Amygdala (tissue), 56 donors: Measurements from ENCODE around the gene ZNF217.
"Not testable (repeated sequence)": the region's sequence is repeated elsewhere in the genome, so short reads cannot be mapped to it uniquely, and the experiment has no call there.

Experiments used
- DNase-seq, 56 donors: peaks; one replicate each; lab custom pipeline; 2025; lab: John Stamatoyannopoulos, UW

The ZNF217 gene

DNA sequence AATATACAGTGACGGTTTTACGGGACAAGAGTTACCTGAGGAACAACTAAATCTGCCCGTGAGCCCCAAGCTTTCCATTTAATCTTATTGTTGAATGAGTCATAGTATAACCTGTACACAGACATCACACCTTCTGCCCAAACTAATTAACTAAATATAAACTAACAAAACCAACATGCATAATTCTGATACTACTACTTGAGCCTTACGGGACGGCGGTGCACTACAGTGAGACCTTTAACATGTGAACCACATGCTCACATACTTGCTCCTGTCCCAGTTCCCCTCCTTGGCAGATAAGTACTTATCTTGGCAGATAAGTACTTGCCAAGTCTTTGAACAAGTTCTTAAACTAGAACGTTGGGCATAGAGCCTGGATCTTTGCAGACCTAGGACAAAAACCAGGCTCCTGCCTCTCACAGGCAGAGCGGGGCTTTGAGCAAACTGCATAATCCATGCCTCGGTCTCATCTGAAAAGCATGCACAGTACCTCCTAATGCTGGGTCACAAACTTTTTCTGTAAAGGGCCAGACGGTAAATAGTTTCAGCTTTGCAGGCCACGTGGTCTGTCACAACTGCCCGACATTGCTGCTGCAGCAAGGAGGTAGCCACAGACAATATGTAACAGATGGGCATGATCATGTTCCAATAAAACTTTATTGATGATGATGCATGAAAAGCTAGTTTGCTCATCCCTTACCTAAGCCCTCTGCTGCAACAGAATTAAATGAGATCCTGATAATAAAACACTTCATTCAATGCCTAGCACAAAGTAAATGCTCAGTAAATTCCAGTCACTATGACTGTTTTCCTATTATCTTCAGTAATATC is 23.0 kb downstream of the ZNF217 start:
- DNase-seq, result no peak

DNA sequence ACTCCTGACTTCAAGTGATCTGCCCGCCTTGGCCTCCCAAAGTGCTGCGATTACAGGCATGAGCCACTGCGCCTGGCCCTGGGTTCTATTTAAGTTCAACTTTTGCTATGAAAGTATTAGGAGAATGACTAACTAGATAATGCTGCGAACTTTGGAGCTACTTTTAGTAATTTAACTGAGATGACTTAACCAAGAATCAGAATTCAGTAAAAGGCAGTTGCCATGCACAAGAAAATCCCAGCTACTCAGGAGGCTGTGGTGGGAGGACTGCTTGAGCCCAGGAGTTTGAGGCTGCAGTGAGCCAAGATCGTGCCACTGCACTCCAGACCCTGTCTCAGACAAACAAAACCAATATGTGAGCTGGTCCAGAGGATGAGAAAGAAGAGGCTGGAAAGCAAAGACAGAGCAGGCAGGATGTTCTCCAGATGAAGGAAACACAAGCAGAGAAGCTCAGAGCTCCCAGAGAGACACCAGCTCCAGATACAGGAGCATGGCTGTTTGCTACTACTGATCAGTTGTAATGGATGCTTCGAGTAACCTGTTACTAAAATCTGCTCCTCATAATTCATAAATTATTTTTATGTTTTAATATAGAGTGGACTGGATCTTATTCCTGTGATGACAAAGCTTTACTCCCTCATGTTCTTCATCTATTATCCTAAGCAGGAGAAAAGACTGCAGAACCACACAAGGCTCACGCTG is 23.9 kb downstream of the ZNF217 start:
- DNase-seq, result no peak

DNA sequence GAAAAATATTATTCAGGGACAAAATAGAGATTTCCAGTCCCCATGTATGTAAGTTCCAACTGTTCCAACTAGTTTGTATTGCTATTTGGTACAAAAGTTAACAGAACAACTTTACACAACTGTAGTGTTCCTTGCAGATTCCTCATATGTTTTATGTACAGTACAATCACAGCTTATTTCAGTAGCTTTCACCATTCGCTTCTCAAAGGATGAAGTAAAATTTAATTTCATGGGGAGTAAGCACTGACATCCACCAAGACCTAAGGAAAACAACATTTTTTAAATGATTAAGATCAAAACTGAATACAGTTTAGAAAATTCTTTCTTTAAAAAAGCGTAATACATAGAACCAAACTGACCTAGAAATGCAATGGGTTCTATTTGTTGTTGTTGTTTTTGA is 24.6 kb downstream of the ZNF217 start:
- no peak for DNase-seq

DNA sequence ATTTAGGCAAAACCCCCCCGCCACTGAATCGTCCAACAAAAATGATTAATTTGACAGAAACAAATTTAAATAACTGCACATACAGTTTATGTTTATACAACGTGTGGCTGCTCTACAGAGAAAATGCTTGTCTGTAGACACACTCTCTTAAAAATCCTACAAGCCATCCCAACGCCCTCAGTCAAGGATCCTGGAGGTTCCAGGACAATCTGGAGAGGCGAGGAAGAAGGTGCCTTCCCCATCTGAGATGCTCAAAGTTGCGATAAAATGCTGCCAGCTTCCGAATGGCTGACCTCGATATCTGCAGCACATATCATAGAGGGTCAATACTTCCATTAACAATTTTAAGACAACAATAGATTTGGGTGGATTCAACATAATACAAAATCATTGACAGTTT is 25.3 kb downstream of the ZNF217 start:
- DNase-seq, result no peak

DNA sequence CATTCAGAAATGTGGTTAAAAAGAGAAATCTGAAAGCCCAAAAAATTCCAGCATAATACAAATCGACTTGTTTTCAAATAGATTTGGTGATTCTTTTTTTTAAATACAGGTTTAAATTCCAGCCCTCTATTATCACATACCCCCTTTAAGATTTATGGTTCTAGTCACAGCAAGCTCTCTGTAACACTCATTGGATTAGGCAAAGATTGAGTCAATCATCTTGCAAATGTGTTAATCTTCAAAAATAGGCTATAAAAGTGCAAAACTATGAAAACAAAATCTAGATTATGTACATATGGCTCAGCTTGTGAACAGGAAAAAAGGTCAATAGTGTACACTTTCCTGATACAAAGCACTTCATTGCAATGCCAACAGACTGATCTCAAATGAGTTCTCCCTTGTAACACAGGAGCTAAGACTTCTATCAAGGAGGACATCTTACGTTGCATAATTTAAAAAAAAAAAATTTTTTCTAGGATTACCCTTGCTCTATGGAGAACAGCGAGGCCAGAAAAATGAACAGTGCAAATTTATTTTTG is 26.2 kb downstream of the ZNF217 start:
- DNase-seq, result no peak

DNA sequence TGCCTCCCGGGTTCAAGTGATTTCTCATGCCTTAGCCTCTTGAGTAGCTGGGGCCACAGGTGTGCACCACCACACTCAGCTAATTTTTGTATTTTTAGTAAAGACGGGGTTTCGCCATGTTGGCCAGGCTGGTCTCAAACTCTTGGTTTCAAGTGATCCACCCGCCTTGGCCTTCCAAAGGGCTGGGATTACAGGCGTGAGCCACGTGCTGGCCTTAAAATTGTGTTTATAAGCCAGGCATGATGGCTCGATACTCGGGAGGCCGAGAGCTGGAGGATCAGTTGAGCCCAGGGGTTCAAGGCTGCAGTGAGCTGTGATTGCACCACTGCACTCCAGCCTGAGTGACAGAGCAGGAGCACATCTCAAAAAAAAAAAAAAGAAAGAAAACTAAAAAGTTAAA is 27.0 kb downstream of the ZNF217 start:
- not testable (repeated sequence) for DNase-seq

DNA sequence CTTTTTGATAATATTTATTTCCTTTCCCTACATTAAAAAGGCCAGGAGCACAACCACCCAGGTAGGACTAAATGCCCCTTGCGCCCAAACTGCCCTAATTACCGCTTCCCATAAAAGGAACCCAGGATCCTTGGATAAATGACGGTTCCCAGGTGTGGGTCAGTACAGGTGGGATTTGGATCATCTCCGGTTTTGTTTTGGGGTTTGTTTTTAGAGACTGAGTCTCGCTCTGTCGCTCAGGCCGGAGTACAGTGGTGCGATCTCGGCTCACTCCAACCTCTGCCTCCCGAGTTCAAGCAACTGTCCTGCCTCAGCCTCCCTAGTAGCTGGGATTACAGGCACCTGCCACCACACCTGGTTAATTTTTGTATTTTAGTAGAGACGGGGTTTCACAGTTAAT is 28.4 kb downstream of the ZNF217 start:
- no peak for DNase-seq

DNA sequence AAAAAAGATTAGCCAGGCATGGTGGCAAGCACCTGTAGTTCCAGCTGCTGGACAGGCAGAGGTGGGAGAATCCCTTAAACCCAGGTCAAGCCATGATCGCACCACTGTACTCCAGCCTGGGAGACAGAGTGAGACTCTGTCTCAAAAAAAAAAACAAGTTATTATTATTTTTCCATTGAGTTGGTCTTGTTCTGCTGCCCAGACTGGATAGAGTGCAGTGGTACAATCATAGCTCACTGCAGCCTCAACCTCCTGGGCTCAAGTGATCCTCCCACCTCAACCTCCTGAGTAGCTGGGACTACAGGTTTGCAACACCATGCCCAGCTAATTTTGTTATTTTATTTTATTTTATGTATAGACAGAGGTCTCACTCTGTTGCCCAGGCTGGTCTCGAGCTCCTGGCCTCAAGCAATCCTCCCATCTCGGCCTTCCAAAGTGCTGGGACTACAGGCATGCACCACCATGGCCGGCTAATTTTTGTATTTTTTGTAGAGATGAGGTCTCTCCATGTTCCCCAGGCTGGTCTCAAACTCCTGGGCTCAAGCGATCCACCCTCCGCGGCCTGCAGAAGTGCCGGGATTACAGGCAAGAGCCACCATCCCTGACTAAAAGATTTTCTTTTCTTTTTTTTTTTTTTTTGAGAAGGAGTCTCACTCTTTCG is 31.4 kb downstream of the ZNF217 start:
- not testable (repeated sequence) for DNase-seq

DNA sequence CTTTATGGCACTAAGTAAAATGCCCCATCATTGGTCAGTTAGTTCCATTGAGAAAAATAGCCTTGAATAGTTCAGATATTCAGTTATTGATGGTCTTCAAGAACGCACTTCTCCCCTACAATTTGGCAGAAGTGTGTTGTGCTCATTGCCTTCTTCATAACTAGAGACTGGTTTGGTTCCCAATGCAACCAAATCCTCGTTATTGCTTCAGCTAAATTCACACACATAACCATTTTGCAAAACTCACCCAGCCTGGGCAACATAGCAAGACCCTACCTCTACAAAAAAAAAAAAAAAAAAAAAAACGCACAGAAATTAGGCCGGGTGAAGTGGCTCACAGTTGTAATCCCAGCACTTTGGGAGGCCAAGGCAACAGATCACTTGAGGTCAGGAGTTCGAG is 32.1 kb downstream of the ZNF217 start:
- no peak for DNase-seq

DNA sequence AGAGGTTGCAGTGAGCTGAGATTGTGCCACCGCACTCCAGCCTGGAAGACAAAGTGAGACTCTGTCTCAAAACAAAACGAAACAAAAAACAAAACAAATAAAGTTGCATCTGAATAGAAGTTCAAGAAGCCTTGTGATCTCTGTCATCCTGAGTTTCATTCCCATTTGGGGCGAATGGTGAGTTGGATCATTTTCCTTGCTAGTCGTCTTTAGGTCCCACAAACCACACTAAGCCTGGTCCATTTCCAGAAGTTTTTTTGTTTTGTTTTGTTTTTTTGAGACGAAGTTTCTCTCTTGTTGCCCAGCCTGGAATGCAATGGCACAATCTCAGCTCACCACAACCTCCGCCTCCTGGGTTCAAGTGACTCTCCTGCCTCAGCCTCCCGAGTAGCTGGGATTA is 33.8 kb downstream of the ZNF217 start:
- DNase-seq, result no peak

DNA sequence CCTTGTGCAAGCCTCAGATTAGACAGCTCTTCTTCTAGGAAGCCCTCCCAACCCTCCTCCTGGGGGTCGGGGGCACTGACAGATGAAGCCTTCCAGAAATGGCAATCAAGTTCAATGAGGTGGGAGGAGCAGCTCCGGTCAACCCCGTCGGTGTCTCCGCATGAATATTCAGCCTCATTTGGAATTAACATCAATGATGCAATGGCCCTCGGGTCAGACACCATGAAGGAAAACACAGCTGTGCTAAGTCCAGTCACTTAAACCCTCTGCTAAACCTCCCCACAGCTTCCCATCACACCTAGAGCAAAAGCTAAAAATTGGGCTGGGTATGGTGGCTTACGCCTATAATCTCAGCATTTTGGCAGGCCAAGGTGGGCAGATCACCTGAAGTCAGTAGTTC is 36.5 kb downstream of the ZNF217 start:
- DNase-seq, result no peak

DNA sequence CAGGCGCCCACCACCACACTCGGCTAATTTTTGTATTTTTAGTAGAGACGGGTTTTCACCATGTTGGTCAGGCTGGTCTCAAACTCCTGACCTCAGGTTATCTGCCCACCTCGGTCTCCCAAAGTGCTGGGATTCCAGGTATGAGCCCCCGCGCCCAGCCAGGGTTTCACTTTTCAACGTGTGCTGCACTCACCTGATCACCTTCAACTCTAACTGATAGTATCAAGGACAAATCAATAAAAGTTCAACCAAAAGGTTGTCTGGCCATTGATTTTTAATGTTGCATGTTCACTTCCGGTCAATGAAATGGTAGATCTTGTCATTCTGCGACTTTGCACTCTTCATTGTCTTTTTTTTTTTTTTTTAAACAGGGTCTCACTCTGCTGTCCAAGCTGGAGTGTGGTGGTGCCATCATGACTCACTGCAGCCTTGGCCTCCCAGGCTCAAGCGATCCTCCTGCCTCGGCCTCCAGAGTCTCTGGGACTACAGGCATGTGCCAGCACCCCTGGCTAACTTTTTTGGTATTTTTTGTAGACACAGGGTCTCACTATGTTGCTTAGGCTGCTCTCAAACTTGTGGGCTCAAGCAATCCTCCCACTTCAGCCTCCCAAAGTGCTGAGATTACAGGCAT is 37.3 kb downstream of the ZNF217 start:
- DNase-seq, result no peak

DNA sequence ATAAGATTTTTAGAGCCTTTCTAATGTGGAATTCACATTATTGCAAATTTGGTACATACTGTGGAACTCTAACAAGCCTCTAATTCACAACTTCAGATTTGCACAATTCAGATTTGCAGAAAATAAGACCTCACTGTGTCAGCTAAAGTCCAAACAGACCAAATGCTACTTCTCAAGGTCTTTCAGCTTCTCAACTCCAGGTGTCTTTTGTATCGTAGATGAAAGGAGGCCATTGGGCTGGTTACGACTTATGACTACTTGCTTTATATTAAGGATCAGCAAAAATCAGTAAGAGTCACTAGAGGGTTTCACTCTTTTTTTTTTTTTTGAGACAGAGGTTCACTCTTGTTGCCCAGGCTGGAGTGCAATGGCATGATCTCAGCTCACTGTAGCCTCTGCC is 37.8 kb downstream of the ZNF217 start:
- DNase-seq, result no peak

DNA sequence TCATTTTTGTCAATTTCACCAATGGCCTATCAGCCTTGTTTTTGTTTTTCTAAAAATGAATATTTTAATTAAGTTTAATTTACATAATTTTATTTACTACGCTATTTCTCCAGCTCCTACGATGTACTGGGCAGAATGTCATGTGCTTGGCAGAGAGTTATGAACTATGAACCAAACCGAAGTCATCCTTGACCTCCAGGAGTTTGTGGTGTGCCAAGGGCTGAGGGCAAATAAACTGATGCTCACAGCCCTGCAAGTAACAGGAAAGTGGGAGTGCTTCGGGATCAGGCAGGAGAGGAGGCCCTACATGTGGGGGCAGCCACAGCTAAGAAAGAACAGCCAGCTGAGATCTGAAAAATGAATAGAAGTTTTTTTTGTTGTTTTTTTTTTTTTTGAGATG is 38.6 kb downstream of the ZNF217 start:
- no peak for DNase-seq

DNA sequence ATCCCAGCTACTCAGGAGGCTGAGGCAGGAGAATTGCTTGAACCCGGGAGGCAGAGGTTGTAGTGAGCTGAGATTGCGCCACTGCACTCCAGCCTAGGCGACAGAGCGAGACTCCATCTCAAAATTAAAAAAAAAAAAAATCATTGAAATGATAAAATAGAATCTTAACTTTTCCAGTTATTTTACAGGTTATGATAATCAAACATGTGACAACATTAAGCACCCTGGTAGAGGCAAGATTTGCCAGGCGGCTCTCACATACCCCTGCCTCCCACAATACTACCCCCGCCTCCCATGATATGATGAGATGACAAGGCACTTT is 41.1 kb downstream of the ZNF217 start:
- DNase-seq, result not testable (repeated sequence)

DNA sequence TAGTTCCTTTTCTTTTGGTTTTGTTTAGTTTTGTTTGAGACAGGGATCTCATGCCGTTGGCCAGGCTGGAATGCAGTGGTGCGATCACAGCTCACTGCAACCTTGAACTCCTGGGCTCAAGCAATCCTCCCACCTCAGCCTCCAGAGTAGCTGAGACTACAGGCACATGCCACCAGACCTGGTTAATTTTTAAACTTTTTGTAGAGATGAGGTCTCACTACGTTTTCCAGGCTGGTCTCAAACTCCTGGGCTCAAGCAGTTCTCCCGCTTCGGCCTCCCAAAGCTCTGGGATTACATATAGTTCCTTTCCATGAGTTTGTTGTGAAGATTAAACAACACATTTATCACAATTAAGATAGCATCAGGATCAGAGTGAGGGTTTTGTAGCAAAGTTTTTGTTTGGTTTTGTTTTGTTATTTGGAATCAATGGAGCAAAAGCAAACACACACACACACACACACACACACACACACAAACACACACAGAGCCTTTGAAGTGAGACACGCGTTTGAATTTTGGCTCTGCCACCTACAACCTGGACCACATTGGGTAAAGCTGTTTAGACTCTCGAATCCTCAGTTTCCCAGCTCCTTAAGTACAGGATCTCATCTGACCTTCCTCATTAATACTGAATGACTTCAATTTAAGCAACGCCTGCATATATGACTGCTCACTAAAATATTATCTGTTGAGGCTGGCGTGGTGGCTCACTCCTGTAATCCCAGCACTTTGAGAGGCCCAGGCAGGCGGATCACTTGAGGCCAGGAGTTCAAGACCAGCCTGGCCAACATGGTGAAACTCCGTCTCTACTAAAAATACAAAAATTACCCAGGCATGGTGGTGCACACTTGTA is 41.7 kb downstream of the ZNF217 start:
- not testable (repeated sequence) for DNase-seq

DNA sequence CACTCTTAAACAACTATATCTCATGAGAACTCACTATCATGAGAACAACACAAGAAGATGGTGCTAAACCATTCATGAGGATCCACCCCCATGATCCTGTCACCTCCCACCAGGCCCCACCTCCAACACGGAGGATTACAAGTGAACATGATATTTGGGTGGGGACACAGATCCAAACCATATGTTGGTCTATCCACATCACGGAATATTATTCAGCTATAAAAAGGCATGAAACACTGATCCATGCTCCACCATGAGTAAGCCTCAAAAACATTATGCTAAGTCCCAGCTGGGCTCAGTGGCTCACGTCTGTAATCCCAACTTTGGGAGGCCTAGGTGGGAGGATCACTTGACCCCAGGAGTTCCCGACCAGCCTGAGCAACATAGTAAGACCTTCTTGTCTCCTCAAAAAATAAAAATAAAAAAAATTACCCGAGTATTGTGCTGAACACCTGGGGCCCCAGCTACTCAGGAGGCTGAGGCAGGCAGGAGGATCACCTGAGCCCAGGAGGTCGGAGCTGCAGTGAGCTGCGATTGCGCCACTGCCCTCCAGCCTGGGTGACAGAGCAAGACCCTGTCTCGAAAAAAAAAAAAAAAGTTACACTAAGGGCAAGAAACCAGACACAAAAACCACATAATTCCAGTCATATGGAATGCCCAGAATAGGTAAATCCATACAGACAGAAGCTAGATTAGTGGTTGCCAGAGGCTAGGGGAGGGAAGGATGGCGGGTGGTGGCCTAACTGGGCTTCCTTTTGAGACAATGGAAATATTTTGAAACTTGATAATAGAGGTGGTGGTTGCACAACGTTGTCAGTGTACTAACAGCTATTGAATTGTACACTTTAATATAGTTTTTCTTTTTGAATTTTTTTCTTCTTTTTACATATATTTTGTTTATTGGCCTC is 43.1 kb downstream of the ZNF217 start:
- DNase-seq, result no peak

DNA sequence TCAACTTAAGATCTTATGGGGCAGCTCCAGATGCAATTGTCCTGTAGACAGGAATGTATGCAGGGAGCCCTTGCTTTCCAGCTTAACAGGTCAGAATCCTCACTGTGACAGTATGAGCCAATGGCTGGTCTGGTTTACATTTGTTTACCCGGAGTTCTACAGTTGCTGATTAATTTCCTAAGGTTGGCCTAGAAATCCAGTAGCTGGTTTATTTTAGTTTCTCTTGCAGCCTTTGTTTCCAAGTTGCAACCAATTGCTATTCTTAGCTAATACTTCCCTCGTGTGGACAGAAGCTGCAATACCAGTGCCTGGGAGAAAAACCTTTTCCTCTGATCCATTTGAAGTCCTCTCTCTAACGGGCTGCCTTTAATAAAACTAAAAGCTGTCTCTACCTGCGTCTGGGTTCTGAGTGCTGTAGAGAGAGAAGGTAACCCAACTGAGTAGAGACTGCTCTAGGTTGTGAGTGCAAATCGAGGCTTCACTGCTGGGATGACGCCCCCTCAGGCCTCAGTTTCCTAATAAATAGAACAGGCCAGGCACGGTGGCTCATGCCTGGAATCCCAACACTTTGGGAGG is 45.9 kb downstream of the ZNF217 start:
- DNase-seq, result peak in 21 of 56 donors; percentile 1 to 43 (median 5)

DNA sequence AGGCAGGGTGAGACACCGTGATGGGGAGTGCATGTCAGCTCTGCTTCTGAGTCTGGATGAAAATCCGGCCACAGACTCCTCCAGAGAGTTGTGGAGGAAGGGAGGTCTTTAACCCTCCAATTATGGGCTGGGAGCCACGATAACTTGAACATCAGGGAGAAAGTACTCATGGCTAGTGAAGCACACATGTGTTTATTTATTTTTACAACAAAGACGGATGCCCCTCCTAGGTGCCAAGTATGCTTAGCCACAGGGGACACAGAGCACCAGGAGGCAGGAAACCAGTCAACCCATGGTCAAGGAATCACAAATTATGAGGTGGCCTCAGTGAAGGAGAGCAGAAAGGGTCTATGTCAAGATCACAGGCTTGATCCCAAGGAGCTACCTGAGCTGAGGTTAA is 54.1 kb downstream of the ZNF217 start:
- no peak for DNase-seq
